Measurements from ENCODE around the gene LEMD1. TPM values are rescaled to one million over a fixed set of nuclear protein-coding genes. Genes with fewer than 3 reads are reported as not detected.

Gene LEMD1
- total RNA-seq, 1 experiment from 2014 or later, result 17.2 TPM

GRCh38 chr1:205356440-205357139 lies 65.3 kb downstream of the LEMD1 start, which contains the start of gene KLHDC8A:
TSS of gene KLHDC8A (minus strand) at chr1:205356922. CDS start at chr1:205343604, 13,318 bp downstream.
- DNase-seq, result no peak
- Mint-ChIP-seq H3K4me1 (ENCODE audit: low read depth, unreplicated experiment) (peaks cover 25% of the 10 kb centered on the region), H3K27ac (ENCODE audit: unreplicated experiment) (no peak within 1 kb of the TSS), H3K36me3 (ENCODE audit: insufficient read depth, unreplicated experiment) (peaks cover 5% of the 10 kb centered on the region), H3K4me3 (ENCODE audit: low read depth, unreplicated experiment) (no peak within 1 kb of the TSS), H3K27me3 (ENCODE audit: unreplicated experiment) (peaks cover 49% of the 10 kb centered on the region), H3K9me3 (ENCODE audit: low read depth, unreplicated experiment) (no peaks in the 10 kb centered on the region)
- intact Hi-C loops (cut with micrococcal nuclease; ENCODE audit: unreplicated experiment), result no loop called here
- CTCF ChIA-PET, result interaction anchor here (0.6 kb wide), 1 partner anchor 157 kb away, joined by 5 read pairs; no protein-coding TSS in a partner anchor
- BruUV-seq (replicated peaks), result no TSS peak
- no peak for TF ChIP-seq CTCF (IDR thresholded peaks at IDR 0.05; ENCODE audit: unreplicated experiment)

GRCh38 chr1:205355075-205355453 lies 66.8 kb downstream of the LEMD1 start:
- Mint-ChIP-seq H3K4me1 (ENCODE audit: low read depth, unreplicated experiment) (peaks cover 25% of the 10 kb centered on the region), H3K27ac (ENCODE audit: unreplicated experiment) (no peak overlapping the region), H3K4me3 (ENCODE audit: low read depth, unreplicated experiment) (no peak overlapping the region), H3K9me3 (ENCODE audit: low read depth, unreplicated experiment) (no peaks in the 10 kb centered on the region), H3K27me3 (ENCODE audit: unreplicated experiment) (peaks cover 33% of the 10 kb centered on the region), H3K36me3 (ENCODE audit: insufficient read depth, unreplicated experiment) (peaks cover 5% of the 10 kb centered on the region)
- no TSS peak for BruUV-seq (replicated peaks)
- TF ChIP-seq CTCF (IDR thresholded peaks at IDR 0.05; ENCODE audit: unreplicated experiment), result no peak
- CTCF ChIA-PET, result interaction anchor here (1.1 to 2.6 kb wide), 12 partner anchors 11 to 167 kb away, joined by 3 to 43 read pairs (median 6); no protein-coding TSS in a partner anchor
- intact Hi-C loops (cut with micrococcal nuclease; ENCODE audit: unreplicated experiment), result no loop called here
- DNase-seq, result peak; percentile 63

- peak; percentile 74 for DNase-seq
- Mint-ChIP-seq H3K27me3 (ENCODE audit: unreplicated experiment) (peaks cover 27% of the 10 kb centered on the region), H3K4me1 (ENCODE audit: low read depth, unreplicated experiment) (peaks cover 25% of the 10 kb centered on the region), H3K9me3 (ENCODE audit: low read depth, unreplicated experiment) (no peaks in the 10 kb centered on the region), H3K4me3 (ENCODE audit: low read depth, unreplicated experiment) (no peak overlapping the region), H3K36me3 (ENCODE audit: insufficient read depth, unreplicated experiment) (peaks cover 5% of the 10 kb centered on the region), H3K27ac (ENCODE audit: unreplicated experiment) (no peak overlapping the region)
- intact Hi-C loops (cut with micrococcal nuclease; ENCODE audit: unreplicated experiment), result loop anchor here (1.0 kb wide), 2 partner anchors 131 to 170 kb away; no protein-coding TSS in a partner anchor
- CTCF ChIA-PET, result interaction anchor here (0.5 to 2.6 kb wide), 31 partner anchors 9 to 189 kb away, joined by 3 to 43 read pairs (median 5); partner anchors contain the start of gene NUAK2
- no TSS peak for BruUV-seq (replicated peaks)
- peak; percentile 88 for TF ChIP-seq CTCF (IDR thresholded peaks at IDR 0.05; ENCODE audit: unreplicated experiment)
These were observed 67.4 kb downstream of the LEMD1 start for GRCh38 chr1:205354259-205355074.

- no peak for TF ChIP-seq CTCF (IDR thresholded peaks at IDR 0.05; ENCODE audit: unreplicated experiment)
- CTCF ChIA-PET, result interaction anchor here (0.5 to 2.6 kb wide), 29 partner anchors 9 to 190 kb away, joined by 3 to 43 read pairs (median 5); partner anchors contain the start of gene NUAK2
- Mint-ChIP-seq H3K4me3 (ENCODE audit: low read depth, unreplicated experiment) (no peak overlapping the region), H3K27me3 (ENCODE audit: unreplicated experiment) (peaks cover 19% of the 10 kb centered on the region), H3K27ac (ENCODE audit: unreplicated experiment) (no peak overlapping the region), H3K4me1 (ENCODE audit: low read depth, unreplicated experiment) (peaks cover 25% of the 10 kb centered on the region), H3K9me3 (ENCODE audit: low read depth, unreplicated experiment) (no peaks in the 10 kb centered on the region), H3K36me3 (ENCODE audit: insufficient read depth, unreplicated experiment) (peaks cover 5% of the 10 kb centered on the region)
- BruUV-seq (replicated peaks), result no TSS peak
- DNase-seq, result no peak
- intact Hi-C loops (cut with micrococcal nuclease; ENCODE audit: unreplicated experiment), result loop anchor here (1.0 kb wide), 2 partner anchors 132 to 171 kb away; no protein-coding TSS in a partner anchor
These were observed 68.2 kb downstream of the LEMD1 start for GRCh38 chr1:205353612-205354011.

Data from Calu3 (cell line).